A673 (cell line): ENCODE measurements around the gene EMC1. TPM values are rescaled to one million over a fixed set of nuclear protein-coding genes. Genes with fewer than 3 reads are reported as not detected.
"Not testable (repeated sequence)": the region's sequence is repeated elsewhere in the genome, so short reads cannot be mapped to it uniquely, and the experiment has no call there.

Experiments
- BruUV-seq: library from RNA; stranded (reverse); fragments of 400-500 nt; replicated peaks from 2 replicates; lab custom pipeline; 2021; lab: Mats Ljungman, UMichigan
- CTCF ChIA-PET: fragments of 300-600 bp; sonication (Branson Sonifier 250); formaldehyde crosslinking; loops from one replicate; lab custom pipeline; 2022; ENCODE audit warnings: antibody characterized with exemption; lab: Charles Lee
- POLR2A ChIA-PET: fragments of 300-600 bp; sonication (Branson Sonifier 250); formaldehyde crosslinking; loops from one replicate; lab custom pipeline; 2022; ENCODE audit warnings: antibody characterized with exemption; ENCODE audit not compliant: low non-redundant PET; lab: Charles Lee
- DNase-seq: peaks from one replicate; pipeline ENCODE4 v3.0.0-alpha.2; 2015; ENCODE audit warnings: low spot score
- H3K27ac ChIP-seq: fragments of 200-600 bp; sonication (generic); 2 replicates; pipeline ENCODE4 v1.5.1; 2016; ENCODE audit warnings: mixed run types, low read depth, mild to moderate bottlenecking, mixed read lengths, antibody characterized with exemption, low read length; ENCODE audit not compliant: poor library complexity, severe bottlenecking
- H3K27me3 ChIP-seq: fragments of 200-600 bp; sonication (generic); replicated peaks from 2 replicates; pipeline ENCODE4 v1.6.1; 2017; ENCODE audit warnings: mixed run types, low read depth, mild to moderate bottlenecking, mixed read lengths, antibody characterized with exemption, low read length; ENCODE audit not compliant: insufficient read depth, poor library complexity
- H3K36me3 ChIP-seq: fragments of 200-600 bp; sonication (generic); 2 replicates; pipeline ENCODE4 v1.6.1; 2016; ENCODE audit warnings: mixed run types, mild to moderate bottlenecking, mixed read lengths, antibody characterized with exemption, low read length; ENCODE audit not compliant: insufficient read depth, poor library complexity, severe bottlenecking
- H3K4me1 ChIP-seq: fragments of 200-600 bp; sonication (generic); 2 replicates; pipeline ENCODE4 v1.6.1; 2017; ENCODE audit warnings: mixed run types, mild to moderate bottlenecking, mixed read lengths, antibody characterized with exemption, low read length; ENCODE audit not compliant: insufficient read depth, poor library complexity, severe bottlenecking
- H3K4me3 ChIP-seq: fragments of 200-600 bp; sonication (generic); 2 replicates; pipeline ENCODE4 v1.5.1; 2016; ENCODE audit warnings: low read depth, mixed run types, mild to moderate bottlenecking, mixed read lengths, low read length; ENCODE audit not compliant: poor library complexity, severe bottlenecking
- H3K9me3 ChIP-seq: fragments of 200-600 bp; sonication (generic); 2 replicates; pipeline ENCODE4 v1.6.1; 2016; ENCODE audit warnings: mixed run types, low read depth, mild to moderate bottlenecking, mixed read lengths, antibody characterized with exemption, low read length; ENCODE audit not compliant: poor library complexity, severe bottlenecking
- EZH2 ChIP-seq: fragments of 200-600 bp; sonication (generic); IDR thresholded peaks from 2 replicates; pipeline ENCODE4 v1.6.1; 2017; ENCODE audit warnings: borderline replicate concordance, low read depth, mild to moderate bottlenecking, mixed read lengths, antibody characterized with exemption, low read length; ENCODE audit not compliant: poor library complexity, severe bottlenecking
- intact Hi-C: fragments of 100-400 bp; cut with micrococcal nuclease; formaldehyde crosslinking; loops from one replicate; pipeline ENCODE4 v1.10.0; 2022; ENCODE audit not compliant: unreplicated experiment
- total RNA-seq: library from RNA; stranded (reverse); gene quantifications from 2 replicates; pipeline ENCODE4 v1.2.3, GENCODE V29; 2021
- TF ChIP-seq, protein P1 (sequence below): fragments of 300-800, 200-600 bp; sonication (generic); conservative IDR thresholded peaks from 2 replicates; pipeline ENCODE4 v1.5.1; 2017; ENCODE audit warnings: low read depth, mild to moderate bottlenecking, antibody characterized with exemption, low read length, moderate library complexity, mixed read lengths

EMC1 gene
- total RNA-seq, 1 experiment from 2014 or later: 84.3 TPM

DNA sequence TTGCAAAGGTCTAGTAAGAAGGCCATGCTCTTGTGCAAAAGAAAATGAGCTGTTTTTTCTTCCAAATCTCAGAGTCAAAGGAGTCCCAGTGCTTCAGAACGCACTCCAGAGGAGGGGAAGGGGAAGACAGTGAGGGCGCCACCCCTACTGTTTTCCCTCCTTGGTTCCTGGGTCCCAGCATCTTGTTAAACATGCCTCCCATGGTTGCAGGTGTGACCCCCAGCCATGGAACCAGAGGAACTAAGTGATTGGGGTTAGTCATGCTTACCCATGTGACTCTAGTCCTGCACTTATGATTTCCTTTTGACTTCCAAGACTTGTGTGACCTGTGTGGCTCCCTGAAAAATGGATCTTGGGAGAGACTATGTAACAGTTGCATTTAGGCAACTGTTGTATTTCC lies 43.3 kb upstream of the EMC1 start:
- Histone ChIP-seq H3K27ac (no peak overlapping the region), H3K36me3 (peaks cover 5% of the 10 kb centered on the region), H3K9me3 (peaks cover 28% of the 10 kb centered on the region), H3K4me1 (no peaks in the 10 kb centered on the region), H3K4me3 (no peak overlapping the region), H3K27me3 (no peaks in the 10 kb centered on the region)
- TF ChIP-seq EZH2: no peak
- TF ChIP-seq, protein P1, sequence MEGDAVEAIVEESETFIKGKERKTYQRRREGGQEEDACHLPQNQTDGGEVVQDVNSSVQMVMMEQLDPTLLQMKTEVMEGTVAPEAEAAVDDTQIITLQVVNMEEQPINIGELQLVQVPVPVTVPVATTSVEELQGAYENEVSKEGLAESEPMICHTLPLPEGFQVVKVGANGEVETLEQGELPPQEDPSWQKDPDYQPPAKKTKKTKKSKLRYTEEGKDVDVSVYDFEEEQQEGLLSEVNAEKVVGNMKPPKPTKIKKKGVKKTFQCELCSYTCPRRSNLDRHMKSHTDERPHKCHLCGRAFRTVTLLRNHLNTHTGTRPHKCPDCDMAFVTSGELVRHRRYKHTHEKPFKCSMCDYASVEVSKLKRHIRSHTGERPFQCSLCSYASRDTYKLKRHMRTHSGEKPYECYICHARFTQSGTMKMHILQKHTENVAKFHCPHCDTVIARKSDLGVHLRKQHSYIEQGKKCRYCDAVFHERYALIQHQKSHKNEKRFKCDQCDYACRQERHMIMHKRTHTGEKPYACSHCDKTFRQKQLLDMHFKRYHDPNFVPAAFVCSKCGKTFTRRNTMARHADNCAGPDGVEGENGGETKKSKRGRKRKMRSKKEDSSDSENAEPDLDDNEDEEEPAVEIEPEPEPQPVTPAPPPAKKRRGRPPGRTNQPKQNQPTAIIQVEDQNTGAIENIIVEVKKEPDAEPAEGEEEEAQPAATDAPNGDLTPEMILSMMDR: no peak
- no peak for DNase-seq
- ChIA-PET POLR2A (no interaction called here), CTCF (no interaction called here)
- BruUV-seq: no TSS peak
- intact Hi-C loops: no loop called here

DNA sequence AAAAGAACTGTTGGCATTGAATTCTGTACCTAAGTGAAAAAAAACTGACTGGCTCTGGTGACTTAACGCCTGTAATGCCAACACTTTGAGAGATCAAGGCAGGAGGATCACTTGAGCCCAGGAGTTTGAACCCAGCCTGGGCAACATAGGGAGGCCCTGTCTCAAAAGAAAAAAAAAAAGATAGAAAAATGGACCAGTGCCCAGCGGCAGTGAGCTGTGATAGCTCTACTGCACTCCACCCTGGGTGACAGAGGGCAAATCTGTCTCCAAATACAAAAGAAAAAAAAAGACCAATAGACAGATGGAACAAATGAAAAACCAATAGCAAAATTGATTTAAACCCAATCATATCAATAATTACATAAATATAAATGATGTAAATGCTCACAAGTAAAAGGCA lies 37.9 kb upstream of the EMC1 start:
- peaks cover 15% of the 10 kb centered on the region for H3K9me3 ChIP-seq
- ChIA-PET CTCF (no interaction called here), POLR2A (no interaction called here)
- H3K4me3 ChIP-seq: no peak overlapping the region
- TF ChIP-seq, protein P1: no peak
- TF ChIP-seq EZH2: no peak
- intact Hi-C loops: no loop called here
- H3K27me3 ChIP-seq: no peaks in the 10 kb centered on the region
- H3K36me3 ChIP-seq: peaks cover 5% of the 10 kb centered on the region
- BruUV-seq: no TSS peak
- no peak overlapping the region for H3K27ac ChIP-seq
- no peak for DNase-seq
- H3K4me1 ChIP-seq: no peaks in the 10 kb centered on the region

DNA sequence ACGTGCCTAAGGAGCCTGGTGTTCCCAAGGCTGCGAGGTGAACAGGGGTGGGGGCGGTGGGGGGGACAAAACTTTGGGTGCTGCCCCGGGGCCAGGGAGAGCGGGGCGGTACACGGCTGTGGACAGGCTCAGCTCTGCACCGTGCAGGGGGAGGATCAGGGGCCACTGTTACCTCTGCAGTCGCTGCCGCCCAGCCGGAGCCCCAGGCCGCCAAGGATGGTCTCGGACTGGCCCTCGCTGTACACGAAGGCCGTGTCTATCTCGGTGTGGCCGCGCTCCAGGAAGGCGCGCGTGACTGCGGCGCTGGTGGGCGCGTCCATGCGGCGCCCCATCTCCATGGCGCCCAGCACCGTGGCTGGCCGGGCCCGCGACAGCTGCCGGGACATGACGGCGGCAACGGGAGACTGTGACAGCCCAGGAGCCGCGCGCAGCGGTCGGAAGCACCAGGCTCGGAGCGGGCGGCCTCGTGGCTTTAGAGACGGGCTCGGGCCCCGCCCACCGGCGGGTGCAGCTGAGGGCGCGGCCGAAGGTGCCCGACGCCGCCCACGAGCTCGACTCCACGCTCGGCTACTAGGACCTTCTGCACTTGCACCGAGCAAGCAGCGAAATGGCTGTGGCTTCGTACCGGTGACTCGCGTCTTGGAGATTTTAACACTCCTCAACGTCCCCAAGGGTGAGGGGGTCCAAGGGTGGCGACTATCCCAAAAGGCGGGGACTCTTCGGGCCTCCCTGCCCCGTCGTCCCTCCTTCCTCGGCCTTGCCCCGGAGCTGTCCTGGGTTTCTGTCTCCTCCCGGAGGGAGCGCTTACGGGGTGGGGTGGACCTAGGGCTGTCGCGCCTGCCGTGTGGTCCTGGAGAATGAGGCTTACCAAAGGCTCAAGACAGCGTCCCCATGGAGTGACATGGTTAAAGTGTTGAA lies 37.3 kb upstream of the EMC1 start, which contains the start of gene AKR7A3:
TSS of gene AKR7A3 (minus strand) at position 447 of the 918 bp plus-strand sequence. CDS start at position 386, 61 bp downstream.
- POLR2A ChIA-PET, H3K27ac ChIP-seq, CTCF ChIA-PET, H3K4me1 ChIP-seq, BruUV-seq, H3K27me3 ChIP-seq, H3K36me3 ChIP-seq, intact Hi-C loops, H3K4me3 ChIP-seq: not testable (repeated sequence)
- peak; percentile 26 for DNase-seq
- peaks cover 11% of the 10 kb centered on the region for H3K9me3 ChIP-seq
